Stromal cell of bone marrow (primary cell): ENCODE results near the gene DTX1.
"Not testable (repeated sequence)": the region's sequence is repeated elsewhere in the genome, so short reads cannot be mapped to it uniquely, and the experiment has no call there.

Source experiments
- DNase-seq: peaks from one replicate; pipeline ENCODE4 v3.0.0-alpha.2; 2012; ENCODE audit warnings: low read depth

The DTX1 gene

DNA sequence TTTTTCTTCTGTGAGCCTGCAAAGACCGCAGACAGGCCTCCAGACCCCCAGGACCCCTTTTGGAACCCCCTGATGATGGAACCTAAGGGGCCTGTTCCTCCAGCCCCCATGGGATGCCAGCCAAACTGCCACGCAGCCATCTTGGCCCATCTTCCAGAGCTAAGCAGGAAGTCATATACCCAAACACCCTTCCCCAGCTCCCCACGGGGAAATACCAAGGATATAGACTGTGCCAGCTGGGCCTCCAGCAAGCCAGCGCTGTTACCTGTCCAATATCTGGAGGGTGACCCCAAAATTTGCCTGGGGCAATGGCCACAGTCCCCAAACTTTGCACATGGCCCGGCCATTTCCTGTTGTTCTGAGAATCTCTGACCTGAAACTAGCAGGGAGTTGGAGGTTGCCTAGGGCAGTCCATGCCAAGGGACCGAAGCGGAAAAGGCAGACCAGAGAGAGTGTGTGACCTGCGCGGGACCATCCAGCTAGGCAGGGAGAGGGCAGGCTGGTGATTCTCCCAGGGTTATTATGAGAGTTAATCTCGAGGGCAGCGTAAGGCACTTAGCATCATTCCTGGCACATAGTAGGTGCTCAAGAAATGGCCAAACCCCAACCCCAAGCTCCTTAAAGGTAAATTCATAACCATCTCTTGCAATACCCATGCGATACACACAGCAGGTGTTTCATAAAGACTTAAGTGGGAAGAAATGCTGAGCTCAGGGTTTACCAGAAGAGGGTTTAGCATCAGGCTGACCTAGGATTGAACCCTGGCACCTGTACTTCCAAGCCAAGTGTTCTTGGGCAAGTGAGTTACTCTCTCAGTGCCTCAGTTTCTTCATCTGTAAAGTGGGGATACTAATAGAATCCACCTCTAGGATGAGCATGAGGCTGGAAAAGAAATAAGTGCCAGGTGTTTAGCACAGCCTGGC lies 81.6 kb downstream of the DTX1 start:
- no peak for DNase-seq

DNA sequence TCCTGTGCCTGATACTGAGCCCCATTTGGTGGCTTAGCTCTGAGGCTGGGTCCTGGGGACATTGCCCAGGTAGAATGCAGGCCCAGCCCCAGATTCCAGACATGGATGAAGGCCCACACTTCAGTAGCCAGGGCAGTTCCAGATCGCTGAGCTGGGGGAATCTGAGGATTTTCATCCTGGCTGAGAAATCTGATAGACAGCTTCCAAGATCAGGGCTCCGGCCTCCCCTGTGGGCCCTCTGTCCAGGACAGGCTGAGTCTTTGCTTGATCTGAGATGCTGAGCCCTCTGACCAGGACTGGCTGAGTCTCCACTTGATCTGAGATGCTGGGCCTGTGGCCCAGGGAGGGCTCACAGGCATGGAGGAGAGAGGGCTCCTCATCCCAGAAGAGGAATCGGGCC lies 82.3 kb downstream of the DTX1 start:
- DNase-seq: no peak

DNA sequence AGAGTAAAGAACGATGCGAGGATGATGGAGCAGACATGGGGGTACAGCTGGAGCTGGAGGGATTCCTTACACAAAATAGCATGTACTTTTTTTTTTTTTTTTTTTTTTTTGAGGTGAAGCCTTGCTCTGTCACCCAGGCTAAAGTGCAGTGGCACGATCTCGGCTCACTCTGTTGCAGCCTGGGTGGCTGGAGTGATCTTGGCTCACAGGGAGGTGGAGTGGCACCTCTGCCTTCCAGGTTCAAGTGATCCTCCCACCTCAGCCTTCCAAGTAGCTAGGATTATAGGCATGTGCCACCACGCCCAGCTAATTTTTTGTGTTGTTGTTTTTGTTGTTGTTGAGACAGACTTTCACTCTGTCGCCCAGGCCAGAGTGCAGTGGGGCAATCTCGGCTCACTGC lies 84.2 kb downstream of the DTX1 start:
- DNase-seq: no peak

DNA sequence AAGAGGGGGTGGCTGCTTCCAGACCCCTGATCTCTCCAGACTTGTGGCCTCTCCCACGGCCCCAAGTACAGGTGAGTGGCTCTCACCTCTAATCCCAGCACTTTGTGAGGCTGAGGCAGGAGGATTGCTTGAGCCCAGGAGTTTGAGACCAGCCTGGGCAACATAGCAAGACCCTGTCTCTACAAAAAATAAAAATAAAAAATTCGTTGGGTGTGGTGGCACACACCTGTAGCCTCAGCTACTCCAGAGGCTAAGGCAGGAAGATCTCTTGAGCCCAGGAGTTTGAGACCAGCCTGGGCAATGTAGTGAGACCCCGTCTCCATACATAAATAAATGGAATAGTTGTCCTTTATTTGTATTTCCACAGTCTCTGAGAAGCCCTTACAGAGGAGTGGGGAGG lies 85.2 kb downstream of the DTX1 start:
- DNase-seq: not testable (repeated sequence)

DNA sequence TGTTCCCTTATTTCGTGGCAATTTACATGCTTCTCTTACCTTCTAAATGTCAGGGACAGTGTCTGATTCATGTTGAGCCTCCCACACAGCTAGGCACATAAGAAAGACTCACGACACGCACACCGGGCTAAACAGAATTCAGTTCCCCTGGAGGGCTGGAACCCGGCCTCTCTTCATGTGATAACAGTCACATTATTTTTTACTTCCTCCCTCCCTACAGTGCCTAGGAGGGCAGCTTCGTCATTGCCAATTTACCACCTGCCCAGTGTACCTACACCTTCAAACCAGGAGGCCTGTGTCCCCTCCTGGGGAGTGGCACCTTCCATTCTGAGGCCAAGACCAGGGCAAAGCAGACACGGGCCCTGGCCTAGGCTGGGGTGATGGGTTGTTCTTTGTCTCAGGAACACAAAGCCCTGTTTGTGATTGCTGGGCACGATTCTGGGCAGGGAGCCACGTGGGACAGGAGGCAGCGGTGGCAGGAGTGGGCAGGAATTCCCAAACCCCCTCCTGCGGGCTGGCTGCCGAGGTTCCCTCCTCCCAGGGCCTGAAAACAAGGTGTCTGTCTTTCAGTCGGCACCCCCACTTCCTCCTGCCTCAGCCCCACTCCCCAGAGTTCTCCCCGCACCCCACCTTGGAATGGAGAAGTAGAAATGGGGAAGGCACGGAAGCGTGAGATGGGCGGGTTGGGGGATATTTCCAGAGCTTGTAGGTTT lies 85.8 kb downstream of the DTX1 start:
- no peak for DNase-seq

DNA sequence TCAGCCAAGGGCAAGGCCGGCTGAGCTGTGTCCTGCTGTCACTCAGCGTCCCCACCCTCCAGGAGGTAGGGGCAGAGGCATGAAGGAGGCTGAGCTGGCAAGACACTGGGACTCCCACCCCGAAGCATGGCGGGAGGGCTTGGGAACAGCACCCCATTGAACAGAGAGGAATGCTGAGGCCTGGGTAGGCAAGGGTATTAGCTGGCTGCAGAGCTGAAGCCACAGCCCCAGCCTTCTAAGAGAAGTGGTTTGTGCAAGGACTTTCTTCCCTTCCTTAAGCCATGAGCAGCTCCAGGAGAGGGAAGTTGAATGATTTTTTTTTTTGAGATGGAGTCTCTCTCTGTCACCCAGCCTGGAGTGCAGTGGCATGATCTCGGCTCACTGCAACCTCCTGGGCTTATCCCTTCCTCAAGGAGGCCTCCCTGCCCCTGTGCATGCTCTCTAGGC lies 86.4 kb downstream of the DTX1 start:
- no peak for DNase-seq

DNA sequence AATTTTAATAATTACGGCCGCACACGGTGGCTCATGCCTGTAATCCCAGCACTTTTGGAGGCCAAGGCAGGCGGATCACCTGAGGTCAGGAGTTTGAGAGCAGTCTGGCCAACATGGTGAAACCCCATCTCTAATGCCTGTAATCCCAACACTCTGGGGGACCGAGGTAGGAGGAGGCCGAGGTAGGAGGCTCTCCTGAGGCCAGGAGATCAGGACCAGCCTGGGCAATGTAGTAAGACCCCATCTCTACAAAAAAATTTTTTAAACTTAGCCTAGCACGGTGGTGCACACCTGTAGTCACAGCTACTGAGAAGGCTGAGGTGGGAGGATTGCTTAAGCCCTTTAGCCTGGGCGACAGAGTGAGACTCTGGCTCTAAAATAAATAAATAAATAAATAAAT lies 87.4 kb downstream of the DTX1 start:
- no peak for DNase-seq

DNA sequence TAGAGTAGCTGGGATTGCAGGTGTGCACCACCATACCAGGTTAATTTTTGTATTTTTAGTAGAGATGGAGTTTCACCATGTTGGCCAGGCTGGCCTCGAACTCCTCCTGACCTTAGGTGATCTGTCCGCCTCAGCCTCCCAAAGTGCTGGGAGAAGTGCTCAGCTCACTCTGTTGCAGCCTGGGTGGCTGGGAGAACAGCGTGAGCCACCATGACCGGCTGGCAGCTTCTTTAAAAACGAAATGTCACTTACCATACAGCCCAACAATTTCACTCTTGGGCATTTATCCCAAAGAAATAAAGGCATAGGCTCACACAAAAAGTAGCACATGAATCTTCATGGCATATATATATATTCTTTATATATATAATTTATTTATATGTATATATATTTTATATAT lies 88.3 kb downstream of the DTX1 start:
- no peak for DNase-seq

DNA sequence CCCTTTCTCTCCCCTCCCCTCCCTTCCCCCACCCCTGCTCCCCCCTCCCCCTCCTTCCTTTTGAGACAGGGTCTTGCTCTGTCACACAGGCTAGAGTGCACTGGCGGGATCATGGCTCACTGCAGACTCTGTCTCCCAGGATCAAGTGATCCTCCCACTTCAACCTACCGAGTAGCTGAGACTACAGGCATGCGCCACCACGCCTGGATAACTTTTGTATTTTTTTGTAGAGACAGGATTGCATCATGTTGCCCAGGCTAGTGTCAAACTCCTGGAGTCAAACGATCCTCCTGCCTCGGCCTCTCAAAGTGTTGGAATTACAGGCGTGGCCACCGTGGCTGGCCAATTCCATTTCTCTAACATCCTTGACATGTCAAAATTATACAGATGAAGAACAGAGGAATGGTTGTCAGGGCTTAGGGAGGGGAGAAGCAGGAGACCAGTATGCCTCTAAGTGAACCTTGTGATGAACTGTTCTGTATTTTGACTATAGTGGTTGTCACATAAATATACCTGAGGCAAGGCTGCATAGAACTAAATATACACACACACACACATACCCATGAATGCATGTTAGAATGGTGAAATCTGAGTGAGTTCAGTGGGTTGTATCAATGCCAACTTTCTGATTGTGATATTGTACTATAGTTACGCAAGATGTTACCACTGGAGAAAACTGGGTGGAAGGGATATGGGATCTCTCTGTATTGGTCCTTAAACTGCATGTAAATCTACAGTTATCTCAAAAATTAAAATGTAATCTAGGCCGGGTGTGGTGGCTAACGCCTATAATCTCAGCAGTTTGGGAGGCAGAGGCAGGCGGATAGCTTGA lies 89.4 kb downstream of the DTX1 start:
- no peak for DNase-seq

DNA sequence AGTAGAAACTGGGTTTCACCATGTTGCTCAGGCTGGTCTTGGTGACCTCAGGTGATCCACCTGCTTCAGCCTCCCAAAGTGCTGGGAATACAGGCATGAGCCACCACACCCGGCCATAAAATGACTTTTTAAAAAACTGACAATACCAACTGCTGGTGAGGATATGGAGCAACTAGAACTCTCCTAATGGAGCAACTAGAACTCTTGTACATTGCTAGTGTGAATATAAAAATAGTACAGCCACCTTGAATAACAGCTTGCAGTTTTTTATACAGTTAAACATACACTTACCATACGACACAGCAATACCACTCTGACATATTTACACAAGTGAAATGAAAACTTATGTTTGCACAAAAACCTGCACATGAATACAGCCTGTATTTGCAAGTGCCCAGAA lies 90.5 kb downstream of the DTX1 start:
- DNase-seq: no peak
